K562 (cell line): ENCODE measurements around the gene PAQR4. TPM values are rescaled to one million over a fixed set of nuclear protein-coding genes. Genes with fewer than 3 reads are reported as not detected.

Experiments used
- ARID2 ChIP-seq: fragments of 450-650 bp; IDR thresholded peaks from 2 replicates; pipeline ENCODE4 v1.6.1; 2017; ENCODE audit warnings: antibody characterized with exemption, mild to moderate bottlenecking
- C11orf30 ChIP-seq: fragments of 450-650 bp; IDR thresholded peaks from 2 replicates; pipeline ENCODE4 v1.6.1; 2016; ENCODE audit warnings: low read depth, mild to moderate bottlenecking
- CBX3 ChIP-seq, 2 experiments: IDR thresholded peaks; 1 replicate in 1 of 2; 2 replicates in 1 of 2; pipeline ENCODE4 v1.6.1; 2012; ENCODE audit warnings: inconsistent platforms in 2 of 2, low read length in 2 of 2, borderline replicate concordance in 1 of 2, control low read depth in 1 of 2
- DIDO1 ChIP-seq: fragments of 450-650 bp; IDR thresholded peaks from 2 replicates; pipeline ENCODE4 v1.6.1; 2016; ENCODE audit warnings: low read depth, missing biosample characterization, missing genetic modification characterization
- FOXO4 ChIP-seq: fragments of 450-650 bp; formaldehyde crosslinking; IDR thresholded peaks from 2 replicates; pipeline ENCODE4 v1.4.0; 2020; ENCODE audit warnings: mild to moderate bottlenecking, moderate library complexity
- GMEB1 ChIP-seq: fragments of 250-450 bp; sonication (Bioruptor Pico); IDR thresholded peaks from 2 replicates; pipeline ENCODE4 v1.4.0; 2020; ENCODE audit warnings: mild to moderate bottlenecking
- HMG20B ChIP-seq: fragments of 250-450 bp; sonication (Bioruptor Pico); IDR thresholded peaks from 2 replicates; pipeline ENCODE4 v1.5.0; 2021; ENCODE audit warnings: mild to moderate bottlenecking
- POLR2AphosphoS5 ChIP-seq: IDR thresholded peaks from 2 replicates; pipeline ENCODE4 v1.6.1; 2011; ENCODE audit warnings: mild to moderate bottlenecking, low read depth, low read length, moderate library complexity; ENCODE audit not compliant: control insufficient read depth, insufficient read depth
- SMARCE1 ChIP-seq: fragments of 450-650 bp; IDR thresholded peaks from 2 replicates; pipeline ENCODE4 v1.7.1; 2016; ENCODE audit warnings: mild to moderate bottlenecking
- SOX6 ChIP-seq: fragments of 450-650 bp; IDR thresholded peaks from 2 replicates; pipeline ENCODE4 v1.6.1; 2014; ENCODE audit warnings: mild to moderate bottlenecking
- SPI1 ChIP-seq: IDR thresholded peaks from 2 replicates; pipeline ENCODE4 v1.6.1; 2011; ENCODE audit warnings: low read depth, low read length, control low read depth, borderline replicate concordance
- YBX1 ChIP-seq: fragments of 450-650 bp; IDR thresholded peaks from 2 replicates; pipeline ENCODE4 v1.7.1; 2016; ENCODE audit warnings: mild to moderate bottlenecking
- ZFX ChIP-seq: sonication (generic); formaldehyde crosslinking; IDR thresholded peaks from 2 replicates; pipeline ENCODE4 v1.8.0; 2022; ENCODE audit warnings: mild to moderate bottlenecking, missing genetic modification reagents, moderate library complexity
- ZHX1 ChIP-seq: fragments of 150-350 bp; conservative IDR thresholded peaks from 2 replicates; pipeline ENCODE4 v1.6.1; 2014; ENCODE audit warnings: low read length
- ZKSCAN8 ChIP-seq: fragments of 200-800 bp; sonication (Bioruptor generic); IDR thresholded peaks from 2 replicates; pipeline ENCODE4 v1.6.1; 2016; ENCODE audit warnings: missing genetic modification characterization, missing compliant biosample characterization
- ZNF12 ChIP-seq: sonication (generic); formaldehyde crosslinking; IDR thresholded peaks from 2 replicates; pipeline ENCODE4 v1.4.0; 2020; ENCODE audit warnings: mild to moderate bottlenecking, missing genetic modification reagents
- ZNF133 ChIP-seq: fragments of 250-450 bp; sonication (Bioruptor Pico); IDR thresholded peaks from 2 replicates; pipeline ENCODE4 v1.4.0; 2020; ENCODE audit warnings: mild to moderate bottlenecking
- ZNF24 ChIP-seq: fragments of 450-650 bp; IDR thresholded peaks from 2 replicates; pipeline ENCODE4 v1.6.1; 2016
- ZNF584 ChIP-seq: fragments of 200-800 bp; sonication (Bioruptor generic); IDR thresholded peaks from 2 replicates; pipeline ENCODE4 v1.6.1; 2016; ENCODE audit warnings: low read depth, mild to moderate bottlenecking, missing genetic modification characterization, missing compliant biosample characterization
- polyA plus RNA-seq, 8 experiments: library from polyadenylated mRNA; depleted of rRNA in 4 of 8; stranded (reverse) in 5 of 8; unstranded in 3 of 8; fragments of >200 nt; fragmentation: Nextera tagmentation in 2 of 8; fragmentation: Illumina TruSeq in 1 of 8; extraction: Ambion mirVana in 2 of 8; extraction: Trizol in 1 of 8; gene quantifications; 2 replicates each; pipeline versions ENCODE4 v1.2.1 to v1.2.3, GENCODE V29; 2011 to 2014; ENCODE audit warnings: inconsistent platforms in 1 of 8, missing spikeins in 1 of 8
- total RNA-seq, 7 experiments: library from RNA; depleted of rRNA in 6 of 7; stranded (reverse); fragments of >200 nt in 6 of 7; fragmentation: Illumina TruSeq in 2 of 7; extraction: Trizol in 2 of 7; gene quantifications; 2 replicates each; pipeline versions ENCODE4 v1.2.1 to v1.2.3, GENCODE V29; 2011 to 2021; ENCODE audit warnings: low replicate concordance in 1 of 7
- TF ChIP-seq, protein P1 (sequence below): fragments of 450-650 bp; formaldehyde crosslinking; IDR thresholded peaks from 2 replicates; pipeline ENCODE4 v1.4.0; 2022; ENCODE audit warnings: mild to moderate bottlenecking, moderate library complexity
- TF ChIP-seq, protein P2 (sequence below): IDR thresholded peaks from 2 replicates; pipeline ENCODE4 v1.6.1; 2012; ENCODE audit warnings: low read depth, low read length, improper control_type of control experiment, borderline replicate concordance

The PAQR4 gene
- total and polyA plus RNA-seq, 9 of the 15 experiments (the other 6 are each of a cell fraction or from before 2014, with no cell fraction given), result 0.62 to 40.4 (median 19.5) TPM

DNA sequence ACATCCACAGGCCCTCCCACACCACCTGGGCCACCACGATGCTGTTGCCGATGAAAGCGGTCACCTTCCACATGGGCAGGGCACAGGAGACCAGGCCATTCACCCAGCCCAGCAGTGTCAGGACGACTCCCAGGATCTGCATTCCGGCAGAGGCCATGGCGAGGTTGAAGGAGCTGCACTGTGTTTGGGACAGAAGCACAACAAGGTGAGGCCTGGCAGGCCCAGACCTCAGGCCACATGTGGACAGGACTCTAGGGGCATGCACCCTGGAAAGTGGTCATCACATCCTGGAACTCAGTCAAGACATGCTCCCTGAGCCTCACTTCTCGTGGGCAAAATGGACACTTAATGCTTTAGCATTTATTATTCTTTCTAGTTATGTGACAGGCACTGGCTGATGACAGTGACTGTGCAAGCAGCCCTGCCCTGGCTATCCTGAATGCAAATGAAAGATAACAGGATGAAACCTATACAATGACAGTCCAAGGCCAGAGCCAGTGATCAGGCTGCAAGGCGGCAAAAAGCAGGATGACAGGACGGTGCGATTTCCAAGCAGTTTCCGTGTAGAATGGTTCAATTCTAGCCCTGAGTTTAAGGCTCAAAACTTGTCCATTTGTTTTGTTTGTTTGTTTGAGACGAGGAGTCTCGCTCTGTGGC, 46.8 kb downstream of the PAQR4 start (continued):
- no peak for TF ChIP-seq ZHX1
- no peak for TF ChIP-seq ZNF133
- no peak for TF ChIP-seq YBX1
- no peak for TF ChIP-seq HMG20B (CRISPR knock-in tag)
- TF ChIP-seq SMARCE1, result no peak
- TF ChIP-seq ARID2, result no peak
- TF ChIP-seq, protein P1, sequence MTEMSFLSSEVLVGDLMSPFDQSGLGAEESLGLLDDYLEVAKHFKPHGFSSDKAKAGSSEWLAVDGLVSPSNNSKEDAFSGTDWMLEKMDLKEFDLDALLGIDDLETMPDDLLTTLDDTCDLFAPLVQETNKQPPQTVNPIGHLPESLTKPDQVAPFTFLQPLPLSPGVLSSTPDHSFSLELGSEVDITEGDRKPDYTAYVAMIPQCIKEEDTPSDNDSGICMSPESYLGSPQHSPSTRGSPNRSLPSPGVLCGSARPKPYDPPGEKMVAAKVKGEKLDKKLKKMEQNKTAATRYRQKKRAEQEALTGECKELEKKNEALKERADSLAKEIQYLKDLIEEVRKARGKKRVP (CRISPR knock-in tag), result no peak
- TF ChIP-seq CBX3 (IDR thresholded peaks at IDR 0.05; ENCODE audit: borderline replicate concordance in 1 of 2, low read length in 2 of 2), result no peak
- TF ChIP-seq SPI1, result no peak
- no peak for TF ChIP-seq ZNF584 (CRISPR knock-in tag)
- no peak for TF ChIP-seq FOXO4 (CRISPR knock-in tag)
- peak; percentile 49; the same call in 1 of the 2 replicates for TF ChIP-seq SOX6
- TF ChIP-seq DIDO1 (tag), result no peak
- TF ChIP-seq ZFX (CRISPR knock-in tag), result peak; percentile 30
- TF ChIP-seq, protein P2, sequence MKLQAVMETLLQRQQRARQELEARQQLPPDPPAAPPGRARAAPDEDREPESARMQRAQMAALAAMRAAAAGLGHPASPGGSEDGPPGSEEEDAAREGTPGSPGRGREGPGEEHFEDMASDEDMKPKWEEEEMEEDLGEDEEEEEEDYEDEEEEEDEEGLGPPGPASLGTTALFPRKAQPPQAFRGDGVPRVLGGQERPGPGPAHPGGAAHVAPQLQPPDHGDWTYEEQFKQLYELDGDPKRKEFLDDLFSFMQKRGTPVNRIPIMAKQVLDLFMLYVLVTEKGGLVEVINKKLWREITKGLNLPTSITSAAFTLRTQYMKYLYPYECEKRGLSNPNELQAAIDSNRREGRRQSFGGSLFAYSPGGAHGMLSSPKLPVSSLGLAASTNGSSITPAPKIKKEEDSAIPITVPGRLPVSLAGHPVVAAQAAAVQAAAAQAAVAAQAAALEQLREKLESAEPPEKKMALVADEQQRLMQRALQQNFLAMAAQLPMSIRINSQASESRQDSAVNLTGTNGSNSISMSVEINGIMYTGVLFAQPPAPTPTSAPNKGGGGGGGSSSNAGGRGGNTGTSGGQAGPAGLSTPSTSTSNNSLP, result 0 out of 2 replicates have a peak, but pooled peaks have one; percentile 35
- 0 out of 2 replicates have a peak, but pooled peaks have one; percentile 17 for TF ChIP-seq C11orf30
- no peak for TF ChIP-seq ZNF12
- no peak for TF ChIP-seq ZKSCAN8
- TF ChIP-seq POLR2AphosphoS5, result no peak
- TF ChIP-seq GMEB1 (CRISPR knock-in tag), result no peak
- TF ChIP-seq ZNF24, result no peak
